Lower leg skin (tissue), 3 donors: ENCODE results near the gene ACTC1.

ENCODE experiments used
- POLR2A ChIP-seq, 2 donors: fragments of 450-650 bp; IDR thresholded peaks; one replicate each; pipeline ENCODE4 v1.6.1; 2016 to 2017; ENCODE audit warnings: antibody characterized with exemption in 2 of 2, mild to moderate bottlenecking in 1 of 2, moderate library complexity in 1 of 2
- TF ChIP-seq, protein P1 (sequence below), 3 donors: fragments of 450-650 bp; IDR thresholded peaks; one replicate each; pipeline ENCODE4 v1.5.1; 2016; ENCODE audit warnings: antibody characterized with exemption in 3 of 3, mild to moderate bottlenecking in 3 of 3, moderate library complexity in 2 of 3

DNA sequence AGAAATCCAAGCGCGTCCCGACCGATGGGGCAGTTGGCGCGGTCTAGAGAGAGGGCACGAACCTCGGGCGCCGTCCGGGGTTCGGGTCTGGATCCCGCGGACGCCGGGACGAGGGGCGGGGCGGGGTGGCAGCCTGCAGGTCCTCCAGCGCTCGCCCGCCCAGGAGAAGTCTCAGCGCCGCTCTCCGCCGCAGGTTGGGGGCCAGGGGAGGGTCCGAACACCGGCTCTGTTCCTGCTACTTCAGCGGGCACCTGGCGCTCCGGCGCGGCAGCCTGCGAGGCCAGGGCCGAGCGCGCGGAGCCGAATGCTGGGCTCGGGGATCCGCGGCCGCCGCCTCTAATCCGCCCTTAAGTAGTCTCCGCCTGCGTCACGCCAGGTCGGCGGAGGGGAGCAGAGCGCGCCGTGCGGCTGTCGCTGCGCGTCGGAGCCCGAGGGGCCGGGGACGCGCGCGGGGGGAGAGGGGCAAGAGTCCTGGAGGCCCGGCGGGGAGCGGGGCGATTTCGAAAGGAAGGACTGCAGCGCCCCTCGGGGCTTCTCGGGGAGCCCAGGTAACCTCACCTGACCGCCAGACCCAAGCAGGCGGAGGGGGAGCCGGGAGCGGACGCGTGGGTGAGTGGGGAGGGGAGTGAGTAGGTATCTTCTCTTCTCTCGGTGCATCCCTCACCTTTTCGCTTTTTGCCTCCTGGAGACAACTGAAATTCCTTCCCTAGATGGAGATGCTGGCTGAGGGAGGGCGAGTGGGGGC is 40.5 kb downstream of the ACTC1 start, which contains the start of gene GJD2:
- TF ChIP-seq, protein P1, sequence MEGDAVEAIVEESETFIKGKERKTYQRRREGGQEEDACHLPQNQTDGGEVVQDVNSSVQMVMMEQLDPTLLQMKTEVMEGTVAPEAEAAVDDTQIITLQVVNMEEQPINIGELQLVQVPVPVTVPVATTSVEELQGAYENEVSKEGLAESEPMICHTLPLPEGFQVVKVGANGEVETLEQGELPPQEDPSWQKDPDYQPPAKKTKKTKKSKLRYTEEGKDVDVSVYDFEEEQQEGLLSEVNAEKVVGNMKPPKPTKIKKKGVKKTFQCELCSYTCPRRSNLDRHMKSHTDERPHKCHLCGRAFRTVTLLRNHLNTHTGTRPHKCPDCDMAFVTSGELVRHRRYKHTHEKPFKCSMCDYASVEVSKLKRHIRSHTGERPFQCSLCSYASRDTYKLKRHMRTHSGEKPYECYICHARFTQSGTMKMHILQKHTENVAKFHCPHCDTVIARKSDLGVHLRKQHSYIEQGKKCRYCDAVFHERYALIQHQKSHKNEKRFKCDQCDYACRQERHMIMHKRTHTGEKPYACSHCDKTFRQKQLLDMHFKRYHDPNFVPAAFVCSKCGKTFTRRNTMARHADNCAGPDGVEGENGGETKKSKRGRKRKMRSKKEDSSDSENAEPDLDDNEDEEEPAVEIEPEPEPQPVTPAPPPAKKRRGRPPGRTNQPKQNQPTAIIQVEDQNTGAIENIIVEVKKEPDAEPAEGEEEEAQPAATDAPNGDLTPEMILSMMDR (IDR thresholded peaks at IDR 0.05), result no peak
- no peak for TF ChIP-seq POLR2A (IDR thresholded peaks at IDR 0.05)
